Nephron (organoid): ENCODE results near the gene SBF2.
A peak's percentile ranks its signal among the peaks of the same experiment; 100 is the strongest.
"Not testable (repeated sequence)": the region's sequence is repeated elsewhere in the genome, so short reads cannot be mapped to it uniquely, and the experiment has no call there.

Experiments
- H3K27ac Mint-ChIP-seq, 3 experiments: 2 replicates each; pipeline ENCODE4 v1.8.0; 2020; ENCODE audit warnings: mixed read lengths in 3 of 3, mild to moderate bottlenecking in 2 of 3, moderate library complexity in 1 of 3
- H3K27me3 Mint-ChIP-seq: 2 replicates; pipeline ENCODE4 v1.8.0; 2021; ENCODE audit warnings: low read depth, mild to moderate bottlenecking, moderate library complexity, mixed read lengths
- H3K36me3 Mint-ChIP-seq: 2 replicates; pipeline ENCODE4 v1.8.0; 2020; ENCODE audit warnings: low read depth, mixed read lengths
- H3K4me1 Mint-ChIP-seq: 2 replicates; pipeline ENCODE4 v1.8.0; 2020; ENCODE audit warnings: mixed read lengths
- H3K4me3 Mint-ChIP-seq, 3 experiments: 2 replicates each; pipeline ENCODE4 v1.8.0; 2020; ENCODE audit warnings: mild to moderate bottlenecking in 3 of 3, mixed read lengths in 3 of 3, moderate library complexity in 2 of 3
- H3K9me3 Mint-ChIP-seq: 2 replicates; pipeline ENCODE4 v1.8.0; 2020; ENCODE audit warnings: mixed read lengths
- TF ChIP-seq, protein P1 (sequence below), 3 experiments: fragments of 200-600 bp; sonication (generic); IDR thresholded peaks; one replicate each; pipeline ENCODE4 v1.5.0; 2021; ENCODE audit warnings: antibody characterized with exemption in 3 of 3; ENCODE audit not compliant: unreplicated experiment in 3 of 3

SBF2 gene

DNA sequence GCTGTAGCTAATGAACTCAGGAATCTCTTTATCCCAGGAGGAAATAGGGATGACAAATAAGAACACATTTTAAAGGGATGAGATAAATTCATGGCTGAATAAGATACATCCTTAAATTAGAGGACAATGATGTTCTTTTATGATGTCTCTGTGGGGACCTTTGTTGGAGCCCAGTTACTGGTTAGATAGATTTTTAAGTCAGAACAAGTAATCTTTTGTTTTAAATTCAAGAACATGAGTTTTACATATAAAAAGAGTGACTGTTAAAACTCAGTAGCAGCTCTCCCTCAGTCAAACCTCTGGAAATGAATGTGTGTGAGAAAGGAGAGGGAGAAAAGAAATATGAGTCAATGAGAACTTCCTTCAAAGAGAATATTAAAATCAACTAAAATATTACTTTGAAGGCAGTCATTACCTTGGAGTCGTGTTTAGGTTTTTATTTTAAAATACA, 388.5 kb downstream of the SBF2 start:
- no peak overlapping the region for H3K4me3 Mint-ChIP-seq
- TF ChIP-seq, protein P1, sequence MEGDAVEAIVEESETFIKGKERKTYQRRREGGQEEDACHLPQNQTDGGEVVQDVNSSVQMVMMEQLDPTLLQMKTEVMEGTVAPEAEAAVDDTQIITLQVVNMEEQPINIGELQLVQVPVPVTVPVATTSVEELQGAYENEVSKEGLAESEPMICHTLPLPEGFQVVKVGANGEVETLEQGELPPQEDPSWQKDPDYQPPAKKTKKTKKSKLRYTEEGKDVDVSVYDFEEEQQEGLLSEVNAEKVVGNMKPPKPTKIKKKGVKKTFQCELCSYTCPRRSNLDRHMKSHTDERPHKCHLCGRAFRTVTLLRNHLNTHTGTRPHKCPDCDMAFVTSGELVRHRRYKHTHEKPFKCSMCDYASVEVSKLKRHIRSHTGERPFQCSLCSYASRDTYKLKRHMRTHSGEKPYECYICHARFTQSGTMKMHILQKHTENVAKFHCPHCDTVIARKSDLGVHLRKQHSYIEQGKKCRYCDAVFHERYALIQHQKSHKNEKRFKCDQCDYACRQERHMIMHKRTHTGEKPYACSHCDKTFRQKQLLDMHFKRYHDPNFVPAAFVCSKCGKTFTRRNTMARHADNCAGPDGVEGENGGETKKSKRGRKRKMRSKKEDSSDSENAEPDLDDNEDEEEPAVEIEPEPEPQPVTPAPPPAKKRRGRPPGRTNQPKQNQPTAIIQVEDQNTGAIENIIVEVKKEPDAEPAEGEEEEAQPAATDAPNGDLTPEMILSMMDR (IDR thresholded peaks at IDR 0.05; ENCODE audit: unreplicated experiment in 3 of 3): no peak
- peaks cover 12% of the 10 kb centered on the region for H3K36me3 Mint-ChIP-seq
- peak overlapping the region in 1 of 3 experiments; percentile 78 for H3K27ac Mint-ChIP-seq
- H3K4me1 Mint-ChIP-seq: peaks cover 16% of the 10 kb centered on the region
- no peaks in the 10 kb centered on the region for H3K27me3 Mint-ChIP-seq
- H3K9me3 Mint-ChIP-seq: no peaks in the 10 kb centered on the region

DNA sequence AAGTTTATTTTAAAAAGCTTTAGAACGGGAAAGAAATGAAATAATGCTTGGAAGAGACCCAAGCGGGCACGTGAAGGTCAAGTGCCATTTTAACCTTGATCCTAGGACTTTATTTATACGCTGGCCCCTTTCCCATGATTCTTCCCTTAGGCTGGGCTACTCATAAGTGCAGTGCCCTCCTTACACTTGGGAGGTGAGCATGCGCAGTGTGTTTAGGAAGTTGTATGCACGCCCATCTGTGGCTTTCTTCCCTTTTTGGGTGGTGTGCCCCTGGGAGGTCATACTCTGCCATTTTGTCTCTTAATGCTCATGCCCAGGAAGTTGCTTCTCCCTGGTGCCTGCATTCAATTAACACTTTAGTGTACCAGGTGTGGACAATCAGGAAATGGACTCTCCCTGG, 390.4 kb downstream of the SBF2 start:
- no peak overlapping the region for H3K4me3 Mint-ChIP-seq
- H3K4me1 Mint-ChIP-seq: peaks cover 16% of the 10 kb centered on the region
- H3K27ac Mint-ChIP-seq: no peak overlapping the region
- H3K27me3 Mint-ChIP-seq: no peaks in the 10 kb centered on the region
- H3K9me3 Mint-ChIP-seq: no peaks in the 10 kb centered on the region
- TF ChIP-seq, protein P1 (IDR thresholded peaks at IDR 0.05; ENCODE audit: unreplicated experiment in 3 of 3): no peak
- H3K36me3 Mint-ChIP-seq: peaks cover 8% of the 10 kb centered on the region

DNA sequence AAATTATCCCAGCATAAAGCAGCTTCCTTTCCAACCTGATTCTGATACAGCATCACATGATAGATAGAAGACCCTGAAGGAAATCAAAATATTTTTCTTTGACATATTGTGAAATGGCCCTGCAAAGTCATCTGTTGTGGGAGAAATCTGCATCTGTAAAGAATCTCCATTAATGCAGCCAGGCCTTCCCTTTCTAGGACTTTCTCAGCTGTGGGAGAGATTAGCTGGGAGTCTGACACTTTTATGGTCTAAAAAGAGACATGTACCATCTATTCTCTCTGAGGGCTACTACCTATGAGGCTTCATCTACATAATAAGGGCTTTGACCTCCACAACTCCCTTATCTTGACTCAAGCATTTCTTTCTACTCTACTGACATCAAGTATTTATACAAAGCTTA, 392.1 kb downstream of the SBF2 start:
- Mint-ChIP-seq H3K9me3 (no peaks in the 10 kb centered on the region), H3K36me3 (peaks cover 9% of the 10 kb centered on the region), H3K4me3 (no peak overlapping the region), H3K27ac (peak overlapping the region in 1 of 3 experiments; percentile 55), H3K27me3 (no peaks in the 10 kb centered on the region), H3K4me1 (peaks cover 10% of the 10 kb centered on the region)
- TF ChIP-seq, protein P1 (IDR thresholded peaks at IDR 0.05; ENCODE audit: unreplicated experiment in 3 of 3): no peak

DNA sequence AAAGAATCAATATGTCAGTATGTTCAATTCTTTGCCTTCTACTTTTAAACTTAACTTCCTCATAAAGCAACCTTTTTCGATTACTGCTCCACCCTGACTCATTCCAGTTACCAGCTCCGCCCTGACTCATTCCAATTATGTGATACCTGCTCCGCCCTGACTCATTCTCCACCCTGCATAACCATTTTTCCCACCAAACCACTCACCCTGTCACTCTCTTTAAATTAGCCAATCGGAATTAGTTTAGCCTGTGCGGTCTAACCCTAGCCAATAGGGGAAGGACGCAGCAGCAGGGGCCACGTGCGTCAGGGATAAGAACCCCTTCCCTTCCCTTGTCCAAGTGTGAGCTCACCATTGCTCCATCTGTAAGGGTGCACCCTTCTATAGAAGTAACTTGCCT, 393.8 kb downstream of the SBF2 start:
- not testable (repeated sequence) for H3K27ac Mint-ChIP-seq, H3K4me3 Mint-ChIP-seq, H3K9me3 Mint-ChIP-seq, H3K27me3 Mint-ChIP-seq, H3K4me1 Mint-ChIP-seq
- peaks cover 19% of the 10 kb centered on the region for H3K36me3 Mint-ChIP-seq

DNA sequence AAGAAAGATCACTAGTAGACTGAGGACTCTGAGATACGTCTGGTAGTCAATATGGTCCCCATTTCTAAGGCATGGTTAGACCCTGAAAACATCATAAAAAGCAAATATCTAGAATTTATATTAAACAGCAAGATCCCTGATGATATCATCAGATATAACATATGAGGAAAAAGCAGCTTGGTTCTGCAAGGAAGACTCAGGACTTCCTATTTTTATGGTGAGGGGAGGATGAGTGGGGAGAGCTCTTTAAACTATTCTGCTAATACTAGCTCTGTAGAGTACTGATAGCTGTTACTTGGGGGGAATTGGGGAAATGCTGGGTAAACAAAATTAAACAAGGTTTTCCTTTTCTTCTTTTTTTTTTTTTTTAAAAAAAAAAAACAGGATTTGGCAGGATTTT, 394.3 kb downstream of the SBF2 start:
- Mint-ChIP-seq H3K4me1 (no peaks in the 10 kb centered on the region), H3K9me3 (peaks cover 7% of the 10 kb centered on the region), H3K27ac (no peak overlapping the region), H3K4me3 (no peak overlapping the region), H3K27me3 (no peaks in the 10 kb centered on the region), H3K36me3 (peaks cover 25% of the 10 kb centered on the region)
- TF ChIP-seq, protein P1 (IDR thresholded peaks at IDR 0.05; ENCODE audit: unreplicated experiment in 3 of 3): no peak

DNA sequence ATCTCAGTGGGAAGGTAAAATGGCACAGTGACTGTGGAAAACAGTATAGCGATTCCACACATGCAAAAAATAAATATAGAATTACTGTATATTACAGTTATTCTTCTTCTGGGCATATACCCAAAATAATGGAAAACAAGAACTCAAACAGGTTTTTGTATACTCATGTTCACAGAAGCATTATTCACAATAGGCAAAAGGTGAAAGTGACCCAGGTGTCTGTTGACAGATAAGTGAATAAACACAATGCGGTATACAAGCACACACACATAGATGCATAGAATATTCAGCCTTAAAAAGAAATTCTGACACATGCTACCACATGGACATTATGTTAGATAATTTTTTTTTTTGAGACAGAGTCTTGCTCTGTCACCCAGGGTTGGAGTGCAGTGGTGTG, 397.1 kb downstream of the SBF2 start:
- TF ChIP-seq, protein P1 (IDR thresholded peaks at IDR 0.05; ENCODE audit: unreplicated experiment in 3 of 3): no peak
- Mint-ChIP-seq H3K27me3 (no peaks in the 10 kb centered on the region), H3K9me3 (peaks cover 7% of the 10 kb centered on the region), H3K27ac (no peak overlapping the region), H3K36me3 (peaks cover 35% of the 10 kb centered on the region), H3K4me3 (no peak overlapping the region), H3K4me1 (no peaks in the 10 kb centered on the region)
